ENCODE results near the gene PCDHGB5. TPM values are rescaled to one million over a fixed set of nuclear protein-coding genes. Genes with fewer than 3 reads are reported as not detected.
A peak's percentile ranks its signal among the peaks of the same experiment; 100 is the strongest.
"Not testable (repeated sequence)": the region's sequence is repeated elsewhere in the genome, so short reads cannot be mapped to it uniquely, and the experiment has no call there.

PCDHGB5 gene
- total RNA-seq, 2 experiments from 2014 or later: not detected

GRCh38 chr5:141407790-141408505 lies 10.2 kb downstream of the PCDHGB5 start, which contains the start of gene PCDHGB6:
Gene PCDHGB6, plus strand, starts transcription at chr5:141408021. Its CDS starts 182 bp downstream, at chr5:141408203.
- H3K27ac Mint-ChIP-seq; POLR2A ChIA-PET; H3K36me3 Mint-ChIP-seq (ENCODE audit: low read depth); H3K4me1 Mint-ChIP-seq: not testable (repeated sequence)
- H3K27me3 Mint-ChIP-seq: peaks cover 53% of the 10 kb centered on the region
- H3K4me3 Mint-ChIP-seq: peak within 1 kb of the TSS; percentile 26
- CTCF ChIA-PET: interaction anchor here (0.9 to 2.5 kb wide), 9 partner anchors 10 to 150 kb away, joined by 3 to 6 read pairs (median 3); partner anchors contain the start of genes PCDHGA11, PCDHGA12, PCDHGB3 and PCDHGB4
- peak; percentile 31 for DNase-seq
- peaks cover 12% of the 10 kb centered on the region for H3K9me3 Mint-ChIP-seq

GRCh38 chr5:141409598-141410306 lies 12.0 kb downstream of the PCDHGB5 start:
- Mint-ChIP-seq H3K27me3 (peaks cover 61% of the 10 kb centered on the region), H3K9me3 (peaks cover 16% of the 10 kb centered on the region), H3K4me3 (no peak overlapping the region), H3K36me3 (ENCODE audit: low read depth) (peaks cover 18% of the 10 kb centered on the region), H3K4me1 (peaks cover 12% of the 10 kb centered on the region), H3K27ac (no peak overlapping the region)
- DNase-seq: no peak
- ChIA-PET POLR2A (no interaction called here), CTCF (interaction anchor here (0.7 kb wide), 1 partner anchor 115 kb away, joined by 4 read pairs; no protein-coding TSS in a partner anchor)

GRCh38 chr5:141411575-141411974 lies 13.8 kb downstream of the PCDHGB5 start:
- Mint-ChIP-seq H3K27me3 (peaks cover 61% of the 10 kb centered on the region), H3K36me3 (ENCODE audit: low read depth) (peaks cover 18% of the 10 kb centered on the region), H3K4me1 (peaks cover 16% of the 10 kb centered on the region), H3K4me3 (no peak overlapping the region), H3K9me3 (peaks cover 16% of the 10 kb centered on the region), H3K27ac (no peak overlapping the region)
- CTCF ChIA-PET: interaction anchor here (1.1 to 2.5 kb wide), 3 partner anchors 10 to 102 kb away, joined by 3 to 16 read pairs (median 3); partner anchors contain the start of gene PCDHGA11
- POLR2A ChIA-PET: no interaction called here
- DNase-seq: no peak

- peak; percentile 66 for DNase-seq
- peak within 1 kb of the TSS; percentile 65 for H3K4me3 Mint-ChIP-seq
- peak within 1 kb of the TSS; percentile 34 for H3K27ac Mint-ChIP-seq
- ChIA-PET CTCF (interaction anchor here (0.6 to 3.0 kb wide), 22 partner anchors 8 to 589 kb away, joined by 3 to 17 read pairs (median 5); partner anchors contain the start of genes PCDHGA1, PCDHGA11, PCDHGA12 and PCDHGA2), POLR2A (interaction anchor here (1.0 to 1.5 kb wide), 3 partner anchors 9 to 112 kb away, joined by 3 to 5 read pairs (median 5); partner anchors contain the start of gene PCDHGA11)
- peaks cover 20% of the 10 kb centered on the region for H3K36me3 Mint-ChIP-seq (ENCODE audit: low read depth)
- H3K27me3 Mint-ChIP-seq: peaks cover 62% of the 10 kb centered on the region
- peaks cover 18% of the 10 kb centered on the region for H3K9me3 Mint-ChIP-seq
- peaks cover 21% of the 10 kb centered on the region for H3K4me1 Mint-ChIP-seq
Measured at GRCh38 chr5:141412854-141413539, 15.2 kb downstream of the PCDHGB5 start, which contains the start of gene PCDHGA10. Gene PCDHGA10, plus strand, starts transcription at chr5:141412987. Its CDS starts 189 bp downstream, at chr5:141413176.

GRCh38 chr5:141413540-141414069 lies 15.9 kb downstream of the PCDHGB5 start:
- Mint-ChIP-seq H3K4me1 (peaks cover 23% of the 10 kb centered on the region), H3K4me3 (peak overlapping the region; percentile 65), H3K27ac (peak overlapping the region; percentile 34), H3K9me3 (peaks cover 20% of the 10 kb centered on the region), H3K27me3 (peaks cover 63% of the 10 kb centered on the region), H3K36me3 (ENCODE audit: low read depth) (peaks cover 25% of the 10 kb centered on the region)
- POLR2A ChIA-PET: interaction anchor here (1.0 to 1.5 kb wide), 2 partner anchors 94 to 111 kb away, joined by 3 to 5 read pairs; no protein-coding TSS in a partner anchor
- CTCF ChIA-PET: interaction anchor here (0.6 to 3.0 kb wide), 20 partner anchors 8 to 589 kb away, joined by 3 to 17 read pairs (median 6); partner anchors contain the start of genes PCDHGA1, PCDHGA11, PCDHGA12 and PCDHGA2
- no peak for DNase-seq

- CTCF ChIA-PET: interaction anchor here (0.9 to 3.0 kb wide), 8 partner anchors 9 to 150 kb away, joined by 3 to 14 read pairs (median 6); partner anchors contain the start of genes PCDHGA3, PCDHGA5, PCDHGB3 and TAF7
- H3K4me3 Mint-ChIP-seq, DNase-seq, H3K27ac Mint-ChIP-seq, POLR2A ChIA-PET: not testable (repeated sequence)
- H3K27me3 Mint-ChIP-seq: peaks cover 59% of the 10 kb centered on the region
- H3K9me3 Mint-ChIP-seq: peaks cover 18% of the 10 kb centered on the region
- H3K36me3 Mint-ChIP-seq (ENCODE audit: low read depth): peaks cover 24% of the 10 kb centered on the region
- H3K4me1 Mint-ChIP-seq: peaks cover 25% of the 10 kb centered on the region
Measured at GRCh38 chr5:141414548-141415274, 17.0 kb downstream of the PCDHGB5 start.

- Mint-ChIP-seq H3K36me3 (ENCODE audit: low read depth) (peaks cover 26% of the 10 kb centered on the region), H3K4me1 (peaks cover 25% of the 10 kb centered on the region), H3K27me3 (peaks cover 57% of the 10 kb centered on the region), H3K9me3 (peaks cover 19% of the 10 kb centered on the region)
- H3K27ac Mint-ChIP-seq, DNase-seq, POLR2A ChIA-PET, H3K4me3 Mint-ChIP-seq: not testable (repeated sequence)
- CTCF ChIA-PET: interaction anchor here (1.0 kb wide), 1 partner anchor 9 kb away, joined by 3 read pairs; no protein-coding TSS in a partner anchor
Measured at GRCh38 chr5:141415275-141415618, 17.5 kb downstream of the PCDHGB5 start.

GRCh38 chr5:141417494-141418172 lies 19.9 kb downstream of the PCDHGB5 start, which contains the start of gene PCDHGB7:
Gene PCDHGB7, plus strand, starts transcription at chr5:141417677. Its CDS starts 183 bp downstream, at chr5:141417860.
- Mint-ChIP-seq H3K4me3 (peak within 1 kb of the TSS; percentile 60), H3K4me1 (peaks cover 28% of the 10 kb centered on the region), H3K9me3 (peaks cover 19% of the 10 kb centered on the region), H3K36me3 (ENCODE audit: low read depth) (peaks cover 31% of the 10 kb centered on the region), H3K27me3 (peaks cover 72% of the 10 kb centered on the region)
- POLR2A ChIA-PET: interaction anchor here (1.3 kb wide), 1 partner anchor 97 kb away, joined by 3 read pairs; the partner anchor contains the start of gene TAF7
- not testable (repeated sequence) for H3K27ac Mint-ChIP-seq
- CTCF ChIA-PET: interaction anchor here (0.6 to 3.2 kb wide), 8 partner anchors 13 to 218 kb away, joined by 3 to 12 read pairs (median 3); partner anchors contain the start of genes PCDHGA12 and PCDHGB1
- peak; percentile 55 for DNase-seq

- peaks cover 65% of the 10 kb centered on the region for H3K27me3 Mint-ChIP-seq
- H3K4me1 Mint-ChIP-seq: peaks cover 20% of the 10 kb centered on the region
- peak overlapping the region; percentile 1 for H3K27ac Mint-ChIP-seq
- CTCF ChIA-PET: interaction anchor here (2.1 to 3.2 kb wide), 2 partner anchors 11 to 94 kb away, joined by 9 to 12 read pairs; partner anchors contain the start of gene PCDHGA12
- peaks cover 26% of the 10 kb centered on the region for H3K36me3 Mint-ChIP-seq (ENCODE audit: low read depth)
- no peak for DNase-seq
- POLR2A ChIA-PET: no interaction called here
- no peak overlapping the region for H3K4me3 Mint-ChIP-seq
- peaks cover 21% of the 10 kb centered on the region for H3K9me3 Mint-ChIP-seq
Measured at GRCh38 chr5:141419074-141419880, 21.5 kb downstream of the PCDHGB5 start.

GRCh38 chr5:141420855-141421488 lies 23.2 kb downstream of the PCDHGB5 start, which contains the start of gene PCDHGA11:
Gene PCDHGA11, plus strand, starts transcription at chr5:141421051. Its CDS starts 177 bp downstream, at chr5:141421228.
- peak; percentile 46 for DNase-seq
- peaks cover 12% of the 10 kb centered on the region for H3K4me1 Mint-ChIP-seq
- H3K9me3 Mint-ChIP-seq: peaks cover 17% of the 10 kb centered on the region
- peaks cover 23% of the 10 kb centered on the region for H3K36me3 Mint-ChIP-seq (ENCODE audit: low read depth)
- peaks cover 64% of the 10 kb centered on the region for H3K27me3 Mint-ChIP-seq
- H3K27ac Mint-ChIP-seq: peak within 1 kb of the TSS; percentile 5
- ChIA-PET POLR2A (interaction anchor here (0.6 to 1.6 kb wide), 7 partner anchors 8 to 97 kb away, joined by 3 to 5 read pairs (median 4); partner anchors contain the start of gene PCDHGA10), CTCF (interaction anchor here (0.6 to 2.5 kb wide), 22 partner anchors 8 to 560 kb away, joined by 3 to 16 read pairs (median 4); partner anchors contain the start of genes PCDHGA10, PCDHGA12, PCDHGA3 and PCDHGA4)
- peak within 1 kb of the TSS; percentile 70 for H3K4me3 Mint-ChIP-seq

All from activated CD4-positive, alpha-beta memory T cell treated with anti-CD3 and anti-CD28 coated beads, Interleukin-2, amount 10 ng/mL, durations not matched to agents 7 days and 5 days (primary cell).